Esophagus squamous epithelium (tissue), 5 donors: ENCODE data around the gene CBFA2T3. TPM values are rescaled to one million over a fixed set of nuclear protein-coding genes. Genes with fewer than 3 reads are reported as not detected.

Source experiments
- DNase-seq: peaks from one replicate; lab custom pipeline; 2025; lab: John Stamatoyannopoulos, UW
- H3K27ac ChIP-seq, 4 donors: fragments of 200-600 bp; sonication (generic); one replicate each; pipeline ENCODE4 v1.5.1; 2016 to 2019; ENCODE audit warnings: mild to moderate bottlenecking in 1 of 4
- H3K27me3 ChIP-seq, 4 donors: fragments of 200-600 bp; sonication (generic); 1 replicate in 3 of 4; 2 replicates in 1 of 4; pipeline versions ENCODE4 v1.5.1 to v1.6.0; 2017 to 2021; ENCODE audit warnings: antibody characterized with exemption in 1 of 4
- H3K36me3 ChIP-seq, 3 donors: fragments of 200-600 bp; sonication (generic); one replicate each; pipeline ENCODE4 v1.5.1; 2016 to 2019
- H3K4me1 ChIP-seq, 3 donors: fragments of 200-600 bp; sonication (generic); one replicate each; pipeline ENCODE4 v1.5.1; 2017 to 2019
- H3K4me3 ChIP-seq, 4 donors: fragments of 200-600 bp; sonication (generic); 1 replicate in 3 of 4; 2 replicates in 1 of 4; pipeline ENCODE4 v1.5.1; 2016 to 2019; ENCODE audit warnings: mild to moderate bottlenecking in 2 of 4, moderate library complexity in 1 of 4
- H3K9me3 ChIP-seq, 3 donors: fragments of 200-600 bp; sonication (generic); one replicate each; pipeline ENCODE4 v1.5.1; 2016 to 2019
- CTCF ChIP-seq, 6 experiments: fragments of 450-650 bp in 4 of 6; fragments of 200-600 bp in 2 of 6; sonication (generic) in 2 of 6; IDR thresholded peaks; one replicate each; pipeline ENCODE4 v1.5.1; 2016 to 2019; ENCODE audit warnings: antibody characterized with exemption in 6 of 6, mild to moderate bottlenecking in 4 of 6, moderate library complexity in 4 of 6
- POLR2A ChIP-seq, 4 donors: fragments of 450-650 bp; IDR thresholded peaks; one replicate each; pipeline ENCODE4 v1.6.1; 2017; ENCODE audit warnings: antibody characterized with exemption in 4 of 4, mild to moderate bottlenecking in 4 of 4, moderate library complexity in 3 of 4
- WGBS, 2 donors: methylation state at CpG; one replicate each; pipeline ENCODE4 v1.1.5; 2018; 5-methylcytosine and 5-hydroxymethylcytosine counted together
- intact Hi-C: fragments of 100-400 bp; cut with DNase I; formaldehyde crosslinking; loops from one replicate; pipeline ENCODE4 v1.15.0; 2022
- total RNA-seq, 4 donors: library from RNA; depleted of rRNA; stranded (reverse); fragments of >200 nt; gene quantifications; one replicate each; pipeline ENCODE4 v1.1.0, GENCODE V29; 2016
- donor health status: DM: yes; HTN: yes; CAD: no.

CBFA2T3 gene
- total RNA-seq, 4 donors from 2014 or later: 0.18 to 2.7 (median 1.4) TPM

GRCh38 chr16:88888057-88888456, 89.0 kb downstream of the CBFA2T3 start:
- H3K9me3 ChIP-seq: no peaks in the 10 kb centered on the region
- no peak overlapping the region for H3K4me3 ChIP-seq
- H3K27ac ChIP-seq: peak overlapping the region in 3 of 4 donors; percentile 48 to 74 (median 53)
- H3K27me3 ChIP-seq: peaks cover 0 to 6% (median 0%) of the 10 kb centered on the region in 4 donors
- no peak for TF ChIP-seq POLR2A (IDR thresholded peaks at IDR 0.05)
- TF ChIP-seq CTCF (IDR thresholded peaks at IDR 0.05): no peak
- H3K4me1 ChIP-seq: peaks cover 0 to 33% (median 5%) of the 10 kb centered on the region in 3 donors
- H3K36me3 ChIP-seq: peaks cover 0 to 20% (median 0%) of the 10 kb centered on the region in 3 donors
- WGBS, 2 donors: 40 to 80% methylated on average over 1 to 2 of the region's 14 CpGs
- no peak for DNase-seq
- intact Hi-C loops: no loop called here

- intact Hi-C loops: no loop called here
- WGBS, 2 donors: 70 to 87% methylated on average over 16 to 17 of the region's 39 CpGs
- Histone ChIP-seq H3K36me3 (peaks cover 0 to 27% (median 0%) of the 10 kb centered on the region in 3 donors), H3K27ac (peak overlapping the region in 3 of 4 donors; percentile 35 to 74 (median 70)), H3K27me3 (peaks cover 0 to 7% (median 0%) of the 10 kb centered on the region in 4 donors), H3K4me3 (no peak overlapping the region), H3K4me1 (peaks cover 0 to 42% (median 6%) of the 10 kb centered on the region in 3 donors), H3K9me3 (no peaks in the 10 kb centered on the region)
- no peak for TF ChIP-seq CTCF (IDR thresholded peaks at IDR 0.05)
- no peak for TF ChIP-seq POLR2A (IDR thresholded peaks at IDR 0.05)
- DNase-seq: no peak
Observed at GRCh38 chr16:88886845-88887521, 90.0 kb downstream of the CBFA2T3 start.

GRCh38 chr16:88886420-88886844, 90.6 kb downstream of the CBFA2T3 start:
- no peak for DNase-seq
- Histone ChIP-seq H3K4me3 (no peak overlapping the region), H3K27ac (peak overlapping the region in 3 of 4 donors; percentile 35 to 74 (median 70)), H3K27me3 (peaks cover 0 to 13% (median 0%) of the 10 kb centered on the region in 4 donors), H3K9me3 (no peaks in the 10 kb centered on the region), H3K36me3 (peaks cover 0 to 31% (median 0%) of the 10 kb centered on the region in 3 donors), H3K4me1 (peaks cover 2 to 48% (median 12%) of the 10 kb centered on the region in 3 donors)
- 71% methylated on average over 8 of the region's 15 CpGs; no CpG with 5 or more reads in 1 of the 2 donors for WGBS, 2 donors
- TF ChIP-seq POLR2A (IDR thresholded peaks at IDR 0.05) (no peak), CTCF (IDR thresholded peaks at IDR 0.05) (no peak)
- intact Hi-C loops: no loop called here

- no CpG with 5 or more reads among the region's 28 CpGs for WGBS, 2 donors
- Histone ChIP-seq H3K27me3 (peaks cover 0 to 19% (median 0%) of the 10 kb centered on the region in 4 donors), H3K4me3 (no peak overlapping the region), H3K36me3 (peaks cover 0 to 31% (median 0%) of the 10 kb centered on the region in 3 donors), H3K4me1 (peaks cover 8 to 54% (median 17%) of the 10 kb centered on the region in 3 donors), H3K9me3 (no peaks in the 10 kb centered on the region), H3K27ac (peak overlapping the region in 2 of 4 donors; percentile 70 to 74)
- DNase-seq: no peak
- TF ChIP-seq POLR2A (IDR thresholded peaks at IDR 0.05): no peak
- no peak for TF ChIP-seq CTCF (IDR thresholded peaks at IDR 0.05)
- intact Hi-C loops: no loop called here
Observed at GRCh38 chr16:88885693-88886280, 91.2 kb downstream of the CBFA2T3 start.
